Mammary epithelial cell (primary cell): Measurements from ENCODE around the gene CXorf58.

ENCODE experiments used
- EZH2 ChIP-seq: IDR thresholded peaks from 2 replicates; pipeline ENCODE4 v1.6.1; 2012; ENCODE audit warnings: low read length, inconsistent platforms, borderline replicate concordance
- TF ChIP-seq, protein P1 (sequence below), 2 donors: IDR thresholded peaks in 1 of 2; conservative IDR thresholded peaks in 1 of 2; 2 replicates each; pipeline ENCODE4 v1.5.1; 2011 to 2012; ENCODE audit warnings: inconsistent platforms in 2 of 2, low read length in 2 of 2, mild to moderate bottlenecking in 2 of 2, control low read depth in 1 of 2, low read depth in 1 of 2; ENCODE audit not compliant: insufficient read depth in 1 of 2; ENCODE audit errors: extremely low read depth in 1 of 2

DNA sequence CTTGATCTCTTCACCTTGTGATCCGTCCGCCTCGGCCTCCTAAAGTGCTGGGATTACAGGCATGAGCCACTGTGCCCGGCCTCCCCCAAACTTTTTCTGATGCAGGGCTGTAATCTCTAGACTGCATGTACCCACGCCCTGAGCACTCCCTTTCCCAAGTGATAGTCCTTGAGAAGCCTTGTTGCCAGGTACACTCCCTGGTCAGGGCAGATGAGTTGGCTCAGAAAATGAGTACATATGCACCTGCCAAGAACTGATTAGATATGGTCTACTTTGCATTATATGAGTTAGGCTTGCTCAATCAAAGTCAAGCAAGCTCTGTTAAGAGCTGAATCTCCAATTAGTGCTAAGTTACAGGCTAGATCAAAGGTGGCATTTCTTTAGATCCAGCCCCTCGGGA, 20.4 kb upstream of the CXorf58 start:
- TF ChIP-seq, protein P1, sequence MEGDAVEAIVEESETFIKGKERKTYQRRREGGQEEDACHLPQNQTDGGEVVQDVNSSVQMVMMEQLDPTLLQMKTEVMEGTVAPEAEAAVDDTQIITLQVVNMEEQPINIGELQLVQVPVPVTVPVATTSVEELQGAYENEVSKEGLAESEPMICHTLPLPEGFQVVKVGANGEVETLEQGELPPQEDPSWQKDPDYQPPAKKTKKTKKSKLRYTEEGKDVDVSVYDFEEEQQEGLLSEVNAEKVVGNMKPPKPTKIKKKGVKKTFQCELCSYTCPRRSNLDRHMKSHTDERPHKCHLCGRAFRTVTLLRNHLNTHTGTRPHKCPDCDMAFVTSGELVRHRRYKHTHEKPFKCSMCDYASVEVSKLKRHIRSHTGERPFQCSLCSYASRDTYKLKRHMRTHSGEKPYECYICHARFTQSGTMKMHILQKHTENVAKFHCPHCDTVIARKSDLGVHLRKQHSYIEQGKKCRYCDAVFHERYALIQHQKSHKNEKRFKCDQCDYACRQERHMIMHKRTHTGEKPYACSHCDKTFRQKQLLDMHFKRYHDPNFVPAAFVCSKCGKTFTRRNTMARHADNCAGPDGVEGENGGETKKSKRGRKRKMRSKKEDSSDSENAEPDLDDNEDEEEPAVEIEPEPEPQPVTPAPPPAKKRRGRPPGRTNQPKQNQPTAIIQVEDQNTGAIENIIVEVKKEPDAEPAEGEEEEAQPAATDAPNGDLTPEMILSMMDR (conservative IDR thresholded peaks at IDR 0.05 in 1 of 2, IDR thresholded peaks at IDR 0.05 in 1 of 2; ENCODE audit: extremely low read depth in 1 of 2, insufficient read depth in 1 of 2, low read depth in 1 of 2, low read length in 2 of 2) = no peak
- TF ChIP-seq EZH2 = no peak
